Activated CD8-positive, alpha-beta T cell treated with anti-CD3 and anti-CD28 coated beads for 36 hours (primary cell): Measurements from ENCODE around the gene FBXL20. TPM values are rescaled to one million over a fixed set of nuclear protein-coding genes. Genes with fewer than 3 reads are reported as not detected.
"Not testable (repeated sequence)": the region's sequence is repeated elsewhere in the genome, so short reads cannot be mapped to it uniquely, and the experiment has no call there.

Experiments
- ATAC-seq: fragments of 200-7000 bp; cut with Tn5 transposase; one replicate; pipeline ENCODE4 v1.10.0; 2021; ENCODE audit warnings: mild to moderate bottlenecking, moderate library complexity
- CTCF ChIA-PET: fragments of 350-600 bp; sonication (Branson Sonifier 250); formaldehyde crosslinking; loops from one replicate; lab custom pipeline; 2021; ENCODE audit warnings: antibody characterized with exemption; lab: Charles Lee
- POLR2A ChIA-PET: fragments of 350-600 bp; sonication (Branson Sonifier 250); formaldehyde crosslinking; loops from one replicate; lab custom pipeline; 2021; ENCODE audit warnings: antibody characterized with exemption; lab: Charles Lee
- DNase-seq: peaks from one replicate; pipeline ENCODE4 v3.0.0-alpha.2; 2020
- H3K27ac Mint-ChIP-seq: one replicate; pipeline ENCODE4 v1.8.0; 2021; ENCODE audit warnings: mild to moderate bottlenecking, mixed read lengths
- H3K27me3 Mint-ChIP-seq: one replicate; pipeline ENCODE4 v1.8.0; 2021; ENCODE audit warnings: mixed read lengths
- H3K36me3 Mint-ChIP-seq: one replicate; pipeline ENCODE4 v1.8.0; 2021; ENCODE audit warnings: low read depth, mixed read lengths
- H3K4me1 Mint-ChIP-seq: one replicate; pipeline ENCODE4 v1.8.0; 2021; ENCODE audit warnings: low read depth, mixed read lengths
- H3K4me3 Mint-ChIP-seq: one replicate; pipeline ENCODE4 v1.8.0; 2021; ENCODE audit warnings: mild to moderate bottlenecking, moderate library complexity, mixed read lengths
- H3K9me3 Mint-ChIP-seq: one replicate; pipeline ENCODE4 v1.8.0; 2021; ENCODE audit warnings: mixed read lengths
- CTCF ChIP-seq: fragments of 200-600 bp; IDR thresholded peaks from one replicate; pipeline ENCODE4 v1.8.0; 2022; ENCODE audit warnings: antibody characterized with exemption, mild to moderate bottlenecking
- intact Hi-C: fragments of 100-400 bp; cut with micrococcal nuclease; formaldehyde crosslinking; loops from one replicate; pipeline ENCODE4 v1.10.0; 2022
- total RNA-seq, 2 experiments: library from RNA; stranded (reverse); gene quantifications; one replicate each; pipeline ENCODE4 v1.2.3, GENCODE V29; 2021

The FBXL20 gene
- total RNA-seq, 2 experiments from 2014 or later: 17.7 to 19.1 TPM

- Mint-ChIP-seq H3K4me1 (peaks cover 9% of the 10 kb centered on the region), H3K27ac (no peak overlapping the region), H3K27me3 (no peaks in the 10 kb centered on the region), H3K4me3 (no peak overlapping the region), H3K9me3 (no peaks in the 10 kb centered on the region), H3K36me3 (peaks cover 2% of the 10 kb centered on the region)
- ChIA-PET CTCF (interaction anchor here (1.2 kb wide), 1 partner anchor 323 kb away, joined by 4 read pairs; no protein-coding TSS in a partner anchor), POLR2A (no interaction called here)
- intact Hi-C loops: no loop called here
- TF ChIP-seq CTCF: no peak
- no peak for ATAC-seq
- DNase-seq: no peak
Measured at GRCh38 chr17:39305978-39306377, 95.4 kb downstream of the FBXL20 start.

GRCh38 chr17:39304188-39304587, 97.2 kb downstream of the FBXL20 start:
- Mint-ChIP-seq H3K36me3 (peaks cover 6% of the 10 kb centered on the region), H3K4me1 (peaks cover 9% of the 10 kb centered on the region), H3K27ac (no peak overlapping the region), H3K4me3 (no peak overlapping the region), H3K9me3 (no peaks in the 10 kb centered on the region), H3K27me3 (no peaks in the 10 kb centered on the region)
- DNase-seq (no peak), ATAC-seq (no peak)
- POLR2A ChIA-PET: no interaction called here
- intact Hi-C loops: no loop called here
- no peak for TF ChIP-seq CTCF
- CTCF ChIA-PET: interaction anchor here (0.7 to 1.3 kb wide), 3 partner anchors 35 to 89 kb away, joined by 3 to 4 read pairs (median 3); no protein-coding TSS in a partner anchor

- intact Hi-C loops: no loop called here
- TF ChIP-seq CTCF: no peak
- ATAC-seq (no peak), DNase-seq (no peak)
- Mint-ChIP-seq H3K4me1 (no peaks in the 10 kb centered on the region), H3K27ac (no peak overlapping the region), H3K9me3 (no peaks in the 10 kb centered on the region), H3K4me3 (no peak overlapping the region), H3K27me3 (no peaks in the 10 kb centered on the region), H3K36me3 (peaks cover 5% of the 10 kb centered on the region)
- ChIA-PET POLR2A (no interaction called here), CTCF (no interaction called here)
Measured at GRCh38 chr17:39294060-39294459, 107.4 kb downstream of the FBXL20 start.

- DNase-seq, ATAC-seq, CTCF ChIA-PET, H3K4me3 Mint-ChIP-seq, intact Hi-C loops, H3K36me3 Mint-ChIP-seq, H3K4me1 Mint-ChIP-seq, H3K9me3 Mint-ChIP-seq, H3K27me3 Mint-ChIP-seq, H3K27ac Mint-ChIP-seq, POLR2A ChIA-PET: not testable (repeated sequence)
Measured at GRCh38 chr17:39292546-39292945, 108.9 kb downstream of the FBXL20 start.

GRCh38 chr17:39286513-39286912, 114.9 kb downstream of the FBXL20 start:
- H3K4me1 Mint-ChIP-seq, H3K9me3 Mint-ChIP-seq, POLR2A ChIA-PET, DNase-seq, H3K27ac Mint-ChIP-seq, H3K27me3 Mint-ChIP-seq, H3K4me3 Mint-ChIP-seq, CTCF ChIA-PET, ATAC-seq, intact Hi-C loops, H3K36me3 Mint-ChIP-seq: not testable (repeated sequence)

- DNase-seq (no peak), ATAC-seq (no peak)
- H3K36me3 Mint-ChIP-seq: no peaks in the 10 kb centered on the region
- H3K27ac Mint-ChIP-seq: no peak overlapping the region
- ChIA-PET POLR2A (interaction anchor here (1.0 kb wide), 1 partner anchor 29 kb away, joined by 4 read pairs; no protein-coding TSS in a partner anchor), CTCF (interaction anchor here (0.9 to 2.2 kb wide), 4 partner anchors 23 to 49 kb away, joined by 3 to 8 read pairs (median 4); no protein-coding TSS in a partner anchor)
- no peak for TF ChIP-seq CTCF
- no peak overlapping the region for H3K4me3 Mint-ChIP-seq
- H3K9me3 Mint-ChIP-seq: no peaks in the 10 kb centered on the region
- H3K4me1 Mint-ChIP-seq: no peaks in the 10 kb centered on the region
- H3K27me3 Mint-ChIP-seq: no peaks in the 10 kb centered on the region
- intact Hi-C loops: no loop called here
Measured at GRCh38 chr17:39284685-39285084, 116.7 kb downstream of the FBXL20 start.
